ENCODE measurements around the gene GK.

DNA sequence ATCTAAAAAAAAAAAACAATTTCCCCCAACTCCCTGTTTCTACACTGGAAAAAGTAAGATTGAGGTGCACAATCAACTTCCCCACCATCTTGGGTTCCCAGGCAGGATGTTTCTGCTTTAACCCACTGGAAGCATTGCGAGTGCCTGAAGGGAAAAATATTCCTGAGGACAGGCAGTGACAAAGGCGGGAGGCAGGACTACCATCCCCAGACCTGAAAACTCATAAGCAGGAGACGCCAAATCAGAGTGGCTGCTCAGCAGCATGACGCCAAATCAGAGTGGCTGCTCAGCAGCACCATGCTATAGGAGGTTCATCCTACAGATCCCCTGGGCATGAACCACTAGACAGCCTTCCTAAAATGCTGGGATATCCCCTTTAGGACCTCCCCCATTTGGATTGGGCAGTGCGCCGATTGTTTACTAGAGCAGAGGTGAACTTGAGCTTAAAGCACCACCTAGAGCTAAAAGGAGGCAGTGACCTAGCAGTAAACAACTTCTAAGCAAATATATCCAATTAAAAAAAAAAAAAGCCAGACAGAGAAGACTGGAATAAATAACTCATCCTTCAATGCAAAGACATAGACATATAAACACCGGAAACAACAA lies 35.0 kb upstream of the GK start:
- no peak for TF ChIP-seq CTCF (IDR thresholded peaks at IDR 0.05)
- TF ChIP-seq EP300 (IDR thresholded peaks at IDR 0.05), result no peak
- no peak for TF ChIP-seq POLR2A (IDR thresholded peaks at IDR 0.05; ENCODE audit: low read length)
- TF ChIP-seq ELK1 (IDR thresholded peaks at IDR 0.05; ENCODE audit: low read depth, low read length), result no peak
